ENCODE measurements around the gene HRH3.

The HRH3 gene

DNA sequence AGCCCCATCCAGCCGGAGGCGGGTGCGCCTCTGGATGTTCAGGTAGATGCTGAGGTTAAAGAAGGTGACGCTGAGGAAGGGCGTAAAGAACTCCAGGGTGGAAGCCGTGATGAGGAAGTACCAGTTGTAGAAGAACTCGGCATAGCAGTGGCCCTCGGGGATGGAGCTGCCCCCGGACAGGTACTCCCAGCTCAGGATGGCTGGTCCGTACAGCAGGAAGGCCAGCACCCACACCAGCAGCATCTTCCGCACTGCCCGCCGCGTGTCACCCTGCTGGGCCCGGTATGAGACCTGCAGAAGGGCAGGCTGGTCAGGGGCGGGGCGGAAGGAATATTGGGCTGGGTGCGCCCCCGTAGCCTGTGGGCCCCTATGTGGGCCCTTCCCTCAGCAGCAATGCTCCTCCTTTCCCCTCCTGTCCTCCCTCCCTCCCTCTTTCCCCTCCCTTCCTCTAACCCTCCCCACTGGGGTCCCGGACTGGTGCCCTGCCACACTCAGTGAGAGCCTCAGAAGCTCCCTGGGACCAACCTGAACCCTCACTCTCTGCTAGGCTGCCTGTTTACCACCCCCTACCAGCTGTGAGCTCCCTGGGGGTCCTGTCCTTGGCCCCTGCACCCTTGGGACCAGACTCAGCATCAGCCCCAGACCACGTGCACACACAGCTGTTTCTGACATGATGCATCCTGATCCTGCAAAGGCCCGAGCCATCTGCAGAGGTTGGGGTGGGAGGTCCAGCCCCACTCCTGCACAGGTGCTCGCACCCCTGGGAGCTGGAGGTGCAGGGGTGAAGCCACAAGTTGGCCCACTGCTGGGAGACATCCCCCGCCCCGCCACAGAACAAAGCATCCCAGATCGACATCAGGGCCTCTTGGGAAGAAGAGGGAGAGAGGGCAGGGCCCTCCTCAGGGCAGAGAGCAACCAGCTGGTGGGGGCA is 3.2 kb downstream of the HRH3 start:
- peaks cover 89% of the 10 kb centered on the region for H3K27me3 ChIP-seq
- no peak for TF ChIP-seq CTCF (IDR thresholded peaks at IDR 0.05)
- no peak overlapping the region for H3K4me3 ChIP-seq (ENCODE audit: low read depth in 1 of 2, low read length in 1 of 2)
- no peak overlapping the region for H3K27ac ChIP-seq
- no peaks in the 10 kb centered on the region for H3K9me3 ChIP-seq
- no peaks in the 10 kb centered on the region for H3K36me3 ChIP-seq
- H3K4me1 ChIP-seq (ENCODE audit: control insufficient read depth in 1 of 2, insufficient read depth in 1 of 2, low read depth in 1 of 2, low read length in 1 of 2), result peaks cover 4 to 13% of the 10 kb centered on the region in 2 experiments

- Histone ChIP-seq H3K9me3 (no peaks in the 10 kb centered on the region), H3K4me3 (ENCODE audit: low read depth in 1 of 2, low read length in 1 of 2) (no peak overlapping the region), H3K27me3 (peaks cover 89% of the 10 kb centered on the region), H3K27ac (no peak overlapping the region), H3K36me3 (no peaks in the 10 kb centered on the region), H3K4me1 (ENCODE audit: control insufficient read depth in 1 of 2, insufficient read depth in 1 of 2, low read depth in 1 of 2, low read length in 1 of 2) (peaks cover 4 to 13% of the 10 kb centered on the region in 2 experiments)
- TF ChIP-seq CTCF (IDR thresholded peaks at IDR 0.05), result no peak
These were observed 4.0 kb downstream of the HRH3 start for GRCh38 chr20:62215991-62216635.

- no peaks in the 10 kb centered on the region for H3K9me3 ChIP-seq
- H3K4me1 ChIP-seq (ENCODE audit: control insufficient read depth in 1 of 2, insufficient read depth in 1 of 2, low read depth in 1 of 2, low read length in 1 of 2), result peaks cover 4 to 8% of the 10 kb centered on the region in 2 experiments
- no peak for TF ChIP-seq CTCF (IDR thresholded peaks at IDR 0.05)
- H3K27me3 ChIP-seq, result peaks cover 89% of the 10 kb centered on the region
- H3K4me3 ChIP-seq (ENCODE audit: low read depth in 1 of 2, low read length in 1 of 2), result no peak overlapping the region
- H3K36me3 ChIP-seq, result no peaks in the 10 kb centered on the region
- no peak overlapping the region for H3K27ac ChIP-seq
These were observed 4.8 kb downstream of the HRH3 start for GRCh38 chr20:62215020-62215990.

- TF ChIP-seq CTCF (IDR thresholded peaks at IDR 0.05), result no peak
- H3K9me3 ChIP-seq, result no peaks in the 10 kb centered on the region
- no peaks in the 10 kb centered on the region for H3K36me3 ChIP-seq
- H3K27me3 ChIP-seq, result peaks cover 88% of the 10 kb centered on the region
- no peak overlapping the region for H3K4me3 ChIP-seq (ENCODE audit: low read depth in 1 of 2, low read length in 1 of 2)
- H3K4me1 ChIP-seq (ENCODE audit: control insufficient read depth in 1 of 2, insufficient read depth in 1 of 2, low read depth in 1 of 2, low read length in 1 of 2), result peaks cover 0 to 2% of the 10 kb centered on the region in 2 experiments
- H3K27ac ChIP-seq, result no peak overlapping the region
These were observed 6.0 kb downstream of the HRH3 start for GRCh38 chr20:62214067-62214466.

GRCh38 chr20:62212299-62212698 is 7.8 kb downstream of the HRH3 start:
- H3K4me1 ChIP-seq (ENCODE audit: control insufficient read depth in 1 of 2, insufficient read depth in 1 of 2, low read depth in 1 of 2, low read length in 1 of 2), result no peaks in the 10 kb centered on the region
- no peak for TF ChIP-seq CTCF (IDR thresholded peaks at IDR 0.05)
- H3K36me3 ChIP-seq, result peaks cover 7% of the 10 kb centered on the region
- H3K27me3 ChIP-seq, result peaks cover 70% of the 10 kb centered on the region
- no peak overlapping the region for H3K27ac ChIP-seq
- no peak overlapping the region for H3K4me3 ChIP-seq (ENCODE audit: low read depth in 1 of 2, low read length in 1 of 2)
- no peaks in the 10 kb centered on the region for H3K9me3 ChIP-seq
